Neural cell (in vitro differentiated cells): ENCODE results near the gene SNRNP27. TPM values are rescaled to one million over a fixed set of nuclear protein-coding genes. Genes with fewer than 3 reads are reported as not detected.

Experiments used
- H2AFZ ChIP-seq: fragments of 200-600, 300-800 bp; sonication (generic), shearing (Covaris generic); 2 replicates; pipeline ENCODE4 v1.6.0; 2014; ENCODE audit warnings: low read depth, mild to moderate bottlenecking, antibody characterized with exemption, low read length, moderate library complexity
- H3F3A ChIP-seq: fragments of 200-600 bp; shearing (Covaris generic); 2 replicates; pipeline ENCODE4 v1.6.1; 2016; ENCODE audit warnings: mild to moderate bottlenecking, moderate library complexity, mixed read lengths, antibody characterized with exemption, low read length; ENCODE audit not compliant: insufficient read depth, poor library complexity, severe bottlenecking
- H3K27ac ChIP-seq: fragments of 200-600, 300-800 bp; sonication (generic), shearing (Covaris generic); 2 replicates; pipeline ENCODE4 v1.5.1; 2014; ENCODE audit warnings: mild to moderate bottlenecking, low read length, moderate library complexity
- H3K27me3 ChIP-seq: fragments of 300-800, 200-600 bp; sonication (generic), shearing (Covaris generic); 2 replicates; pipeline ENCODE4 v1.6.0; 2014; ENCODE audit warnings: mild to moderate bottlenecking, low read depth, low read length, moderate library complexity; ENCODE audit not compliant: insufficient read depth
- H3K36me3 ChIP-seq: fragments of 300-800, 200-600 bp; sonication (generic), shearing (Covaris generic); 2 replicates; pipeline ENCODE4 v1.5.1; 2014; ENCODE audit warnings: mild to moderate bottlenecking, antibody characterized with exemption, low read length, moderate library complexity; ENCODE audit not compliant: insufficient read depth
- H3K4me2 ChIP-seq: fragments of 300-800, 200-600 bp; sonication (generic), shearing (Covaris generic); 2 replicates; pipeline ENCODE4 v1.6.0; 2014; ENCODE audit warnings: mild to moderate bottlenecking, low read length
- H3K4me3 ChIP-seq: fragments of 300-800, 200-600 bp; sonication (generic), shearing (Covaris generic); 2 replicates; pipeline ENCODE4 v1.5.1; 2014; ENCODE audit warnings: mild to moderate bottlenecking, low read length, moderate library complexity
- H3K79me2 ChIP-seq: fragments of 200-600 bp; shearing (Covaris generic); replicated peaks from 2 replicates; pipeline ENCODE4 v1.6.0; 2014; ENCODE audit warnings: mild to moderate bottlenecking, low read length, moderate library complexity; ENCODE audit not compliant: insufficient read depth
- H3K9ac ChIP-seq: fragments of 300-800, 200-600 bp; sonication (generic), shearing (Covaris generic); 2 replicates; pipeline ENCODE4 v1.6.1; 2016; ENCODE audit warnings: mild to moderate bottlenecking, low read length, mixed read lengths
- H3K9me2 ChIP-seq: fragments of 200-600 bp; shearing (Covaris generic); 2 replicates; pipeline ENCODE4 v1.6.1; 2016; ENCODE audit warnings: mild to moderate bottlenecking, low read length, mixed read lengths; ENCODE audit not compliant: insufficient read depth
- H3K9me3 ChIP-seq: fragments of 200-600, 300-800 bp; sonication (generic), shearing (Covaris generic); 2 replicates; pipeline ENCODE4 v1.6.1; 2016; ENCODE audit warnings: mild to moderate bottlenecking, mixed run types, low read length, moderate library complexity, mixed read lengths
- H4K20me1 ChIP-seq: fragments of 200-600 bp; shearing (Covaris generic); 2 replicates; pipeline ENCODE4 v1.6.1; 2016; ENCODE audit warnings: mild to moderate bottlenecking, mixed run types; ENCODE audit not compliant: insufficient read depth
- CTCF ChIP-seq: fragments of 450-650 bp; IDR thresholded peaks from 2 replicates; pipeline ENCODE4 v1.5.1; 2014; ENCODE audit warnings: antibody characterized with exemption, mild to moderate bottlenecking, moderate library complexity; ENCODE audit not compliant: poor library complexity, severe bottlenecking
- EP300 ChIP-seq: fragments of 450-650 bp; conservative IDR thresholded peaks from 2 replicates; pipeline ENCODE4 v1.6.1; 2014; ENCODE audit warnings: antibody characterized with exemption, mild to moderate bottlenecking, moderate library complexity; ENCODE audit not compliant: poor library complexity, severe bottlenecking
- EZH2 ChIP-seq: fragments of 200-600, 300-800 bp; shearing (Covaris generic), sonication (generic); IDR thresholded peaks from 2 replicates; pipeline ENCODE4 v1.6.1; 2014; ENCODE audit warnings: antibody characterized with exemption, low read length, borderline replicate concordance, mild to moderate bottlenecking; ENCODE audit not compliant: insufficient read depth, poor library complexity, severe bottlenecking
- MXI1 ChIP-seq: fragments of 450-650 bp; conservative IDR thresholded peaks from 2 replicates; pipeline ENCODE4 v1.6.1; 2014; ENCODE audit warnings: antibody characterized with exemption, mild to moderate bottlenecking; ENCODE audit not compliant: poor library complexity, severe bottlenecking
- POLR2AphosphoS5 ChIP-seq: IDR thresholded peaks from 2 replicates; pipeline ENCODE4 v1.6.1; 2012
- RAD21 ChIP-seq: fragments of 450-650 bp; conservative IDR thresholded peaks from 2 replicates; pipeline ENCODE4 v1.6.1; 2014; ENCODE audit warnings: antibody characterized with exemption, mild to moderate bottlenecking, moderate library complexity
- REST ChIP-seq: IDR thresholded peaks from 2 replicates; pipeline ENCODE4 v1.6.1; 2012; ENCODE audit warnings: borderline replicate concordance
- SMC3 ChIP-seq: fragments of 450-650 bp; conservative IDR thresholded peaks from 2 replicates; pipeline ENCODE4 v1.6.1; 2014; ENCODE audit warnings: antibody characterized with exemption, mild to moderate bottlenecking, moderate library complexity; ENCODE audit not compliant: poor library complexity
- TAF1 ChIP-seq: IDR thresholded peaks from 2 replicates; pipeline ENCODE4 v1.6.1; 2012; ENCODE audit warnings: low read depth
- polyA plus RNA-seq: library from polyadenylated mRNA; depleted of rRNA; stranded (reverse); fragments of >200 nt; gene quantifications from 2 replicates; pipeline ENCODE4 v1.2.3, GENCODE V29; 2014

SNRNP27 gene
- polyA plus RNA-seq, 1 donor from 2014 or later = 90.7 TPM

- no peak overlapping the region for H3K27ac ChIP-seq
- H3K9me3 ChIP-seq = no peaks in the 10 kb centered on the region
- H4K20me1 ChIP-seq = no peaks in the 10 kb centered on the region
- no peaks in the 10 kb centered on the region for H3K9me2 ChIP-seq
- no peaks in the 10 kb centered on the region for H3K79me2 ChIP-seq
- no peak overlapping the region for H3K9ac ChIP-seq
- H2AFZ ChIP-seq = no peak overlapping the region
- TF ChIP-seq CTCF = no peak
- no peak overlapping the region for H3K4me3 ChIP-seq
- H3K4me2 ChIP-seq = no peak overlapping the region
- no peaks in the 10 kb centered on the region for H3K36me3 ChIP-seq
- no peaks in the 10 kb centered on the region for H3F3A ChIP-seq
- H3K27me3 ChIP-seq = no peaks in the 10 kb centered on the region
Observed at GRCh38 chr2:69946351-69947324, 52.9 kb downstream of the SNRNP27 start.

GRCh38 chr2:69947325-69947931, 53.7 kb downstream of the SNRNP27 start:
- Histone ChIP-seq H3K9me3 (no peaks in the 10 kb centered on the region), H3K4me3 (no peak overlapping the region), H3K9ac (no peak overlapping the region), H3K4me2 (no peak overlapping the region), H3K27me3 (no peaks in the 10 kb centered on the region), H4K20me1 (no peaks in the 10 kb centered on the region), H3K9me2 (no peaks in the 10 kb centered on the region), H2AFZ (no peak overlapping the region), H3F3A (no peaks in the 10 kb centered on the region), H3K79me2 (no peaks in the 10 kb centered on the region), H3K27ac (no peak overlapping the region), H3K36me3 (no peaks in the 10 kb centered on the region)
- TF ChIP-seq EP300 (no peak), MXI1 (no peak), EZH2 (no peak), REST (no peak), TAF1 (no peak), RAD21 (no peak), CTCF (no peak), POLR2AphosphoS5 (no peak), SMC3 (no peak)
